K562 (cell line): ENCODE measurements around the gene ARHGAP10.

Experiments
- BRF1 ChIP-seq: IDR thresholded peaks from 3 replicates; pipeline ENCODE4 v1.6.1; 2011; ENCODE audit warnings: borderline replicate concordance, mild to moderate bottlenecking; ENCODE audit not compliant: insufficient read length; ENCODE audit errors: extremely low read depth
- CTCF ChIP-seq, 3 experiments: IDR thresholded peaks in 2 of 3; conservative IDR thresholded peaks in 1 of 3; 2 replicates each; pipeline ENCODE4 v1.5.1; 2011 to 2012; ENCODE audit warnings: low read length in 3 of 3, mild to moderate bottlenecking in 3 of 3, control low read depth in 2 of 3, improper control_type of control experiment in 1 of 3, inconsistent platforms in 1 of 3, low read depth in 1 of 3, mixed read lengths in 1 of 3, moderate library complexity in 1 of 3; ENCODE audit not compliant: insufficient read depth in 2 of 3
- FOXA1 ChIP-seq: fragments of 450-650 bp; IDR thresholded peaks from 2 replicates; pipeline ENCODE4 v1.6.1; 2016; ENCODE audit warnings: mild to moderate bottlenecking, borderline replicate concordance
- GABPA ChIP-seq: fragments of 200-800 bp; sonication (Bioruptor generic); conservative IDR thresholded peaks from 2 replicates; pipeline ENCODE4 v1.6.1; 2016; ENCODE audit warnings: low read depth, missing genetic modification characterization, missing compliant biosample characterization
- HOMEZ ChIP-seq: fragments of 250-450 bp; sonication (Bioruptor Pico); IDR thresholded peaks from 2 replicates; pipeline ENCODE4 v1.4.0; 2020; ENCODE audit warnings: mild to moderate bottlenecking, moderate library complexity
- POLR2A ChIP-seq: fragments of 450-650 bp; conservative IDR thresholded peaks from 2 replicates; pipeline ENCODE4 v1.6.1; 2016
- POLR2AphosphoS5 ChIP-seq: IDR thresholded peaks from 2 replicates; pipeline ENCODE4 v1.6.1; 2011; ENCODE audit warnings: mild to moderate bottlenecking, low read depth, low read length, moderate library complexity; ENCODE audit not compliant: control insufficient read depth, insufficient read depth
- SMAD1 ChIP-seq: fragments of 150-350 bp; IDR thresholded peaks from 2 replicates; pipeline ENCODE4 v1.6.1; 2014; ENCODE audit warnings: low read length, low read depth; ENCODE audit not compliant: partially characterized antibody

GRCh38 chr4:147824884-147825283, 93.0 kb downstream of the ARHGAP10 start:
- no peak for TF ChIP-seq FOXA1
- no peak for TF ChIP-seq GABPA (tag)
- no peak for TF ChIP-seq CTCF (IDR thresholded peaks at IDR 0.05 in 2 of 3, conservative IDR thresholded peaks at IDR 0.05 in 1 of 3; ENCODE audit: insufficient read depth in 2 of 3, low read depth in 1 of 3, low read length in 3 of 3)
- TF ChIP-seq HOMEZ = no peak
- no peak for TF ChIP-seq POLR2A
- TF ChIP-seq BRF1 = no peak
- no peak for TF ChIP-seq SMAD1
- TF ChIP-seq POLR2AphosphoS5 = no peak
